Dendritic cell treated with granulocyte-macrophage colony-stimulating factor and Interleukin-4, amounts not matched to agents 40 ng/mL and 50 ng/mL, for 4 days (primary cell): ENCODE measurements around the gene TRIAP1.
"Not testable (repeated sequence)": the region's sequence is repeated elsewhere in the genome, so short reads cannot be mapped to it uniquely, and the experiment has no call there.

Experiments
- H3K27ac Mint-ChIP-seq: one replicate; pipeline ENCODE4 v1.8.0; 2022; ENCODE audit warnings: mild to moderate bottlenecking, mixed read lengths
- H3K27me3 Mint-ChIP-seq: one replicate; pipeline ENCODE4 v1.8.0; 2022; ENCODE audit warnings: mild to moderate bottlenecking, mixed read lengths
- H3K36me3 Mint-ChIP-seq: one replicate; pipeline ENCODE4 v1.8.0; 2022; ENCODE audit warnings: low read depth, mixed read lengths
- H3K4me1 Mint-ChIP-seq: one replicate; pipeline ENCODE4 v1.8.0; 2022; ENCODE audit warnings: low read depth, mixed read lengths
- H3K4me3 Mint-ChIP-seq: one replicate; pipeline ENCODE4 v1.8.0; 2022; ENCODE audit warnings: mild to moderate bottlenecking, moderate library complexity, mixed read lengths
- H3K9me3 Mint-ChIP-seq: one replicate; pipeline ENCODE4 v1.8.0; 2022; ENCODE audit warnings: mixed read lengths
- intact Hi-C: fragments of 100-400 bp; cut with micrococcal nuclease; formaldehyde crosslinking; loops from one replicate; pipeline ENCODE4 v1.15.0; 2022

The TRIAP1 gene

DNA sequence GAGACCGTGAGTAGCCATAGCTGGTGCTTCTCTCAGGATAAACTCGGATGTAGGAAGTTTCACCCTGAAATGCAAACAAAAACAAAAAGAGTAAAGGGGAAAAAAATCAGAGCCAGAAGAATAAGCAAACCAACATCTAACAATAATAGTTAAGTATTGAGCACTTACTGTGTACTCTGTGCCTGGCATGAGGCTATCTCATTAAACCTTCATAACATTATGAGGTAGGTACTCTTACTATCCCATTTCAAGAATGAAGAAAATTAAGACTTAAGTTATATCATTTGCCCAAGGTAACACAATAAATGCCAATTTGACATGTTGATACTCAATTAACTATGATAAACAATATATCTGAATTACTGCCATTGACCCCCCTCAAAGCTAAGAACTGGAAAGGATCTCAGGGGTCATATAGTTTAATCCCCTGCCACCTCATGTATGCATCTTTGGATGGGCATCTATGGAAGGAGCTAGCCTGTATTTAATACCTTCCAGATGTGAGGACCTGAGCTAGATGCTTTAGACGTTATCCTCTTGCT lies 16.0 kb upstream of the TRIAP1 start:
- intact Hi-C loops = no loop called here
- peaks cover 98% of the 10 kb centered on the region for H3K36me3 Mint-ChIP-seq
- peaks cover 19% of the 10 kb centered on the region for H3K4me1 Mint-ChIP-seq
- H3K27me3 Mint-ChIP-seq = no peaks in the 10 kb centered on the region
- H3K4me3 Mint-ChIP-seq = no peak overlapping the region
- no peaks in the 10 kb centered on the region for H3K9me3 Mint-ChIP-seq
- H3K27ac Mint-ChIP-seq = no peak overlapping the region

DNA sequence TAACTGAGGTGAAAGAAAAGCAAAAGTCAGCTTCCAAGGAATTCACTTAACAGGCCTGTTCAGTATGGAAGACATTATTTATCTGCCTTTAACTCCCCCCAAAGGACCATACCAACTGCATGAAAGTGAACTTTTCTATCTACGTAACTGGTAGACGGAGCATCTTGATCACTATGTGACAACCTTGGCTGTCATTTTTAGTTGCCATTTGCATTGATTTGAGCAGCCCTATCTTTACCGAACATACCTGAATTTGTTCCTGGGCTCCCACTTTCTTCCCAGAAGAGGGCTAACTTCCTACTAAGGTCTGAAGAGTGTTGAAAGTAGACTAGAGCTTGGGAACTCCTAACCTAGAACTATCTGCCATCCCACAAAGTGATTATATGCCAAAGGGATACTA lies 14.0 kb upstream of the TRIAP1 start:
- Mint-ChIP-seq H3K4me1 (peaks cover 12% of the 10 kb centered on the region), H3K27ac (no peak overlapping the region), H3K4me3 (no peak overlapping the region), H3K36me3 (peaks cover 100% of the 10 kb centered on the region), H3K9me3 (no peaks in the 10 kb centered on the region), H3K27me3 (no peaks in the 10 kb centered on the region)
- intact Hi-C loops = no loop called here

GRCh38 chr12:120457133-120457532 lies 10.9 kb upstream of the TRIAP1 start:
- Mint-ChIP-seq H3K27ac (no peak overlapping the region), H3K27me3 (no peaks in the 10 kb centered on the region), H3K9me3 (no peaks in the 10 kb centered on the region), H3K36me3 (peaks cover 96% of the 10 kb centered on the region), H3K4me1 (peaks cover 10% of the 10 kb centered on the region), H3K4me3 (no peak overlapping the region)
- intact Hi-C loops = no loop called here

DNA sequence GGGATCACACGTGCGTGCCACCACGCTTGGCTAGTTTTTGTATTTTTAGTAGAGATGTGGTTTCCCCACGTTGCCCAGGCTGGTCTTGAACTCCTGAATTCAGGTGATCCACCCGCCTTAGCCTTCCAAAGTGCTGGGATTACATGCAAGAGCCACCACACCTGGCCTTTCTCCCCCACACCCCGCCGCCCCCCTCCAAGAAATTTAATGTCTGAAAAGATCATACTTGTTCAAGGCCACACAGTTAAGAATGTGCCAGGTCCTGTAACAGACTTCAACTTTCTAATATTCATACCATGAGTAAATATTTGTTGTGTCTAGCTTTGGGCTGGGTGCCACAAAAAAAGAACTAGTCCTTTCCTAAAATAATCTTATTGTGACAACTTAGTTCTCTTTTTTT lies 9.1 kb upstream of the TRIAP1 start:
- H3K4me3 Mint-ChIP-seq = no peak overlapping the region
- peaks cover 10% of the 10 kb centered on the region for H3K4me1 Mint-ChIP-seq
- H3K27ac Mint-ChIP-seq = no peak overlapping the region
- intact Hi-C loops = no loop called here
- no peaks in the 10 kb centered on the region for H3K27me3 Mint-ChIP-seq
- peaks cover 85% of the 10 kb centered on the region for H3K36me3 Mint-ChIP-seq
- no peaks in the 10 kb centered on the region for H3K9me3 Mint-ChIP-seq

- Mint-ChIP-seq H3K27ac (no peak overlapping the region), H3K27me3 (no peaks in the 10 kb centered on the region), H3K4me1 (peaks cover 15% of the 10 kb centered on the region), H3K9me3 (no peaks in the 10 kb centered on the region), H3K4me3 (no peak overlapping the region), H3K36me3 (peaks cover 83% of the 10 kb centered on the region)
- intact Hi-C loops = no loop called here
These were observed 7.8 kb upstream of the TRIAP1 start for GRCh38 chr12:120453977-120454376.

DNA sequence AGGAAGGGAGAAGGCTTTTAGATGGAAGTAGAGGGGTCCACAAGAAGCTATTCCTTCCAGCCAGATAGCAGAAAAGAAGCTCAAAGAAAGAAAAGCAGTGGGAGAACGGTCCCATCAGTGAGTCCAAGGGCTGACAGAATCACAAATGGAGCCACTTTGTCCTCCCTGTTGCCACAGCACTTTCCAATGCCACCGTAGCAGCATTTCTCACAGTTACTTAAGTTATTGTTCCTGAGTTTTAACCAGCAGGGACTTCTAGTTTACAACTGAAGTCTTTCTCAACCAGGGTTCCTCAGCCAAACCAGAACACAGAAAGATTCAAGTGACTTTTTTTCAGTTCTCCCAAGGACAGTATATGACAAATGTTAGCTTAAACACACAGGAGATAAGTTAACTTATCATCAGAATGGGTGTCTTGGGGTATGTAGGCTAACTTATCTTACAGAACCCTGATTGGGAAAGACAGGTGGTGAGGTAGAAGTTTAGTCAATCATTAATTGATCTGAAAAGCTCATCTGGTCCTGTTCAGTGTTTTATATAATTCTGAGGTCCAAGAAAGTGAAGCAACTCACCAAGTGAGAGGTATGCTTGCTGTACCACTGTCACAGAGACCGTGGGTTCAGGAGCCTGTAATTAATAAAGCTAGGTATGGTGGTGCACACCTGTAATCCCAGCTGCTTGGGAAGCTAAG lies 7.0 kb upstream of the TRIAP1 start:
- Mint-ChIP-seq H3K4me1 (peaks cover 16% of the 10 kb centered on the region), H3K9me3 (no peaks in the 10 kb centered on the region), H3K4me3 (no peak overlapping the region), H3K27ac (no peak overlapping the region), H3K27me3 (no peaks in the 10 kb centered on the region), H3K36me3 (peaks cover 83% of the 10 kb centered on the region)
- intact Hi-C loops = no loop called here

GRCh38 chr12:120452524-120452923 lies 6.3 kb upstream of the TRIAP1 start:
- H3K27me3 Mint-ChIP-seq, intact Hi-C loops, H3K27ac Mint-ChIP-seq, H3K9me3 Mint-ChIP-seq, H3K4me3 Mint-ChIP-seq: not testable (repeated sequence)
- peaks cover 82% of the 10 kb centered on the region for H3K36me3 Mint-ChIP-seq
- H3K4me1 Mint-ChIP-seq = peaks cover 23% of the 10 kb centered on the region

DNA sequence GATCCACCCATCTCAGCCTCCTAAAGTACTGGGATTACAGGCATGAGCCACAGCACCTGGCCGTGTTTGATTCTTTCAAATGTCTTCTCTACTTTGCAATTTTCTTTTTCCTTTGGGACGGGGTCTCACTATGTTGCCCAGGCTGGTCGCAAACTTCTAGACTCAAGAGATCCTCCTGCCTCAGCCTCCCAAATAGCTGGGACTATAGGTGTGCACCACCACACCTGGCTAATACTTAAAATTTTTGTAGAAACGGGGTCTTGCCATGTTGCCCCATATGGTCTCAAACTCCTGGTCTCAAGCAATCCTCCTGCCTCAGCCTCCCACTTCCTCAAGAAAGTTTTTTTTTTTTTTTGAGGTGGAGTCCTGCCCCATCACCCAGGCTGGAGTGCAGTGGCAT lies 1.8 kb upstream of the TRIAP1 start:
- H3K4me3 Mint-ChIP-seq = no peak overlapping the region
- no peaks in the 10 kb centered on the region for H3K9me3 Mint-ChIP-seq
- intact Hi-C loops = no loop called here
- H3K4me1 Mint-ChIP-seq = peaks cover 32% of the 10 kb centered on the region
- peaks cover 63% of the 10 kb centered on the region for H3K36me3 Mint-ChIP-seq
- H3K27me3 Mint-ChIP-seq = no peaks in the 10 kb centered on the region
- no peak overlapping the region for H3K27ac Mint-ChIP-seq

- peaks cover 32% of the 10 kb centered on the region for H3K4me1 Mint-ChIP-seq
- peak overlapping the region; percentile 87 for H3K4me3 Mint-ChIP-seq
- H3K9me3 Mint-ChIP-seq, intact Hi-C loops, H3K27me3 Mint-ChIP-seq: not testable (repeated sequence)
- H3K36me3 Mint-ChIP-seq = peaks cover 65% of the 10 kb centered on the region
- peak overlapping the region; percentile 99 for H3K27ac Mint-ChIP-seq
These were observed 627 bp upstream of the TRIAP1 start for GRCh38 chr12:120446844-120447178.

GRCh38 chr12:120444676-120445075 lies 1.5 kb downstream of the TRIAP1 start:
- H3K36me3 Mint-ChIP-seq = peaks cover 73% of the 10 kb centered on the region

GRCh38 chr12:120439646-120440247 lies 6.4 kb downstream of the TRIAP1 start:
- intact Hi-C loops = loop anchor here (2.0 to 10.0 kb wide), 2 partner anchors 57 to 115 kb away; partner anchors contain the start of genes DYNLL1 and PLA2G1B
- Mint-ChIP-seq H3K36me3 (peaks cover 62% of the 10 kb centered on the region), H3K27ac (no peak overlapping the region), H3K4me3 (no peak overlapping the region), H3K27me3 (no peaks in the 10 kb centered on the region), H3K9me3 (no peaks in the 10 kb centered on the region), H3K4me1 (peaks cover 16% of the 10 kb centered on the region)

More at GRCh38 chr12:120444676-120445075, 1.5 kb downstream of the TRIAP1 start:
- Mint-ChIP-seq H3K27me3 (no peaks in the 10 kb centered on the region), H3K27ac (no peak overlapping the region), H3K4me1 (peaks cover 32% of the 10 kb centered on the region), H3K4me3 (no peak overlapping the region), H3K9me3 (no peaks in the 10 kb centered on the region)
- intact Hi-C loops = no loop called here

DNA sequence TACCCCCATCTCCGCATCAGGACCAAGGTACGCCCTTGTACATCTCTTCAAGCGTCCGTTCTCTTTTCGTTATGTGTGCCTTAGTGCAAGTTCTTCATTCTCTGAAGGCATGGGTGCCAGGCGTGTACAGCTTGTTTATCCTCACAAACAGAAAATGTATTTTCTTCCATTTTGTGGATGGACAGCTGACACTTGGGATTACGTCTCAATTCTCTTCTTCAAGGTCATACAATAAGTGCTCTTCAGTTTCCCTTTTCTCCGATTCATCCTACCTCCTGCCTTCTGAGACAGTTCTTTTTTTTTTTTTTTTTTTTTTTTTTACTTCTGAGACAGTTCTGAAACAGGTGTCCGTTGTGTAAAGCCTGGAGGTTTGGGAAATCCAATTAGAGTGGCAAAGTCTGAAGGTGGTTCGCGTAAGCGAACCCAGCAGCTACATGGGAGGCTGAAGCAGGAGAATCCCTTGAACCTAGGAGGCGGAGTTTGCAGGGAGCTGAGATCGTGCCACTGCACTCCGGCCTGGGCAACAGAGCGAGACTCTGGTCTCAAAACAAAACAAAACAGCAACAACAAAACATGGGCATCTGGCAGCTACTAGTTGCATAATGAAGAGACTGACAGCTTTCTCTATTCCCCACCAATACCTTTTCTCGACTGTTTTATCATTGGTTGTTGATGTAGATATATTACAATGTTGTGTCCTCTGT lies 7.5 kb downstream of the TRIAP1 start:
- Mint-ChIP-seq H3K27me3 (no peaks in the 10 kb centered on the region), H3K36me3 (peaks cover 54% of the 10 kb centered on the region), H3K27ac (peak overlapping the region; percentile 96), H3K4me3 (peak overlapping the region; percentile 98), H3K4me1 (peaks cover 12% of the 10 kb centered on the region), H3K9me3 (no peaks in the 10 kb centered on the region)
- intact Hi-C loops = loop anchor here (2.0 to 10.0 kb wide), 2 partner anchors 58 to 114 kb away; partner anchors contain the start of genes DYNLL1 and PLA2G1B

GRCh38 chr12:120437735-120438494 lies 8.3 kb downstream of the TRIAP1 start, which contains the start of gene COX6A1:
TSS of gene COX6A1 (plus strand) at chr12:120438113. CDS start at chr12:120438127, 14 bp downstream.
- Mint-ChIP-seq H3K9me3 (no peaks in the 10 kb centered on the region), H3K27me3 (peaks cover under 1% of the 10 kb centered on the region), H3K4me1 (peaks cover 12% of the 10 kb centered on the region)

More at GRCh38 chr12:120437735-120438494, 8.3 kb downstream of the TRIAP1 start, which contains the start of gene COX6A1:
- Mint-ChIP-seq H3K36me3 (peaks cover 47% of the 10 kb centered on the region), H3K27ac (peak within 1 kb of the TSS; percentile 96), H3K4me3 (peak within 1 kb of the TSS; percentile 98)
- intact Hi-C loops = loop anchor here (2.0 to 10.0 kb wide), 2 partner anchors 59 to 113 kb away; partner anchors contain the start of genes DYNLL1 and PLA2G1B
